HepG2 (cell line): ENCODE results near the gene TNFRSF6B. TPM values are rescaled to one million over a fixed set of nuclear protein-coding genes. Genes with fewer than 3 reads are reported as not detected.
A peak's percentile ranks its signal among the peaks of the same experiment; 100 is the strongest.

Experiments
- ARHGAP35 ChIP-seq: sonication (generic); formaldehyde crosslinking; IDR thresholded peaks from 2 replicates; pipeline ENCODE4 v1.9.0; 2022; ENCODE audit warnings: mild to moderate bottlenecking, inconsistent platforms, moderate library complexity, missing genetic modification reagents, borderline replicate concordance
- CBX2 ChIP-seq, 2 experiments: fragments of 200-600 bp in 1 of 2; sonication (generic); formaldehyde crosslinking in 1 of 2; IDR thresholded peaks; 2 replicates each; pipeline versions ENCODE4 v1.7.0 to v1.8.1; 2018 to 2022; ENCODE audit warnings: low read depth in 2 of 2, low read length in 1 of 2, mild to moderate bottlenecking in 1 of 2, missing genetic modification reagents in 1 of 2
- GATAD1 ChIP-seq: IDR thresholded peaks from 2 replicates; pipeline ENCODE4 v1.6.1; 2016; ENCODE audit warnings: missing genetic modification reagents, missing compliant biosample characterization
- HNRNPLL ChIP-seq: fragments of 200-400 bp; formaldehyde crosslinking; IDR thresholded peaks from 2 replicates; pipeline ENCODE4 v1.6.1; 2017; ENCODE audit warnings: mild to moderate bottlenecking, low read depth, low read length; ENCODE audit not compliant: poor library complexity, severe bottlenecking
- MED13 ChIP-seq: sonication (generic); formaldehyde crosslinking; IDR thresholded peaks from 2 replicates; pipeline ENCODE4 v1.5.0; 2020; ENCODE audit warnings: missing genetic modification reagents
- NFKB2 ChIP-seq: sonication (generic); formaldehyde crosslinking; IDR thresholded peaks from 2 replicates; pipeline ENCODE4 v1.4.0; 2020; ENCODE audit warnings: missing genetic modification reagents, borderline replicate concordance
- SMAD1 ChIP-seq: sonication (generic); formaldehyde crosslinking; IDR thresholded peaks from 2 replicates; pipeline ENCODE4 v1.4.0; 2020; ENCODE audit warnings: missing genetic modification reagents, low read depth, mild to moderate bottlenecking, borderline replicate concordance
- TBL1XR1 ChIP-seq: fragments of 150-350 bp; IDR thresholded peaks from 2 replicates; pipeline ENCODE4 v1.6.1; 2014; ENCODE audit warnings: borderline replicate concordance, low read length; ENCODE audit not compliant: partially characterized antibody
- THYN1 ChIP-seq: sonication (generic); formaldehyde crosslinking; IDR thresholded peaks from 2 replicates; pipeline ENCODE4 v1.8.1; 2023; ENCODE audit warnings: low read depth, mild to moderate bottlenecking, moderate library complexity, missing genetic modification reagents, borderline replicate concordance
- TP53 ChIP-seq: sonication (generic); formaldehyde crosslinking; conservative IDR thresholded peaks from 2 replicates; pipeline ENCODE4 v1.4.0; 2020; ENCODE audit warnings: missing genetic modification reagents
- ZBTB20 ChIP-seq: sonication (generic); formaldehyde crosslinking; IDR thresholded peaks from 2 replicates; pipeline ENCODE4 v1.8.1; 2023; ENCODE audit warnings: missing genetic modification reagents, low read depth, mild to moderate bottlenecking, borderline replicate concordance
- ZFYVE20 ChIP-seq: sonication (generic); formaldehyde crosslinking; IDR thresholded peaks from 2 replicates; pipeline ENCODE4 v1.8.0; 2023; ENCODE audit warnings: low read depth, mild to moderate bottlenecking, moderate library complexity, missing genetic modification reagents, borderline replicate concordance
- ZKSCAN5 ChIP-seq: sonication (generic); formaldehyde crosslinking; IDR thresholded peaks from 2 replicates; pipeline ENCODE4 v1.5.1; 2020; ENCODE audit warnings: mild to moderate bottlenecking, missing genetic modification reagents
- ZNF101 ChIP-seq: sonication (generic); formaldehyde crosslinking; IDR thresholded peaks from 2 replicates; pipeline ENCODE4 v1.4.0; 2020; ENCODE audit warnings: mild to moderate bottlenecking, low read depth, missing genetic modification reagents, borderline replicate concordance
- ZNF30 ChIP-seq: sonication (generic); formaldehyde crosslinking; IDR thresholded peaks from 2 replicates; pipeline ENCODE4 v1.5.0; 2020; ENCODE audit warnings: mild to moderate bottlenecking, missing genetic modification reagents
- ZNF343 ChIP-seq: sonication (generic); formaldehyde crosslinking; IDR thresholded peaks from 2 replicates; pipeline ENCODE4 v1.4.0; 2020; ENCODE audit warnings: mild to moderate bottlenecking, missing genetic modification reagents
- ZNF530 ChIP-seq: sonication (generic); formaldehyde crosslinking; IDR thresholded peaks from 2 replicates; pipeline ENCODE4 v1.5.0; 2020; ENCODE audit warnings: low read depth, mild to moderate bottlenecking, missing genetic modification reagents
- ZNF552 ChIP-seq: sonication (generic); formaldehyde crosslinking; IDR thresholded peaks from 2 replicates; pipeline ENCODE4 v1.9.0; 2022; ENCODE audit warnings: missing genetic modification reagents, mild to moderate bottlenecking, borderline replicate concordance
- ZNF615 ChIP-seq: sonication (generic); formaldehyde crosslinking; IDR thresholded peaks from 2 replicates; pipeline ENCODE4 v1.5.0; 2020; ENCODE audit warnings: mild to moderate bottlenecking, missing genetic modification reagents, borderline replicate concordance
- ZNF678 ChIP-seq: sonication (generic); formaldehyde crosslinking; IDR thresholded peaks from 2 replicates; pipeline ENCODE4 v1.4.0; 2020; ENCODE audit warnings: mild to moderate bottlenecking, missing genetic modification reagents
- ZSCAN20 ChIP-seq: sonication (generic); formaldehyde crosslinking; IDR thresholded peaks from 2 replicates; pipeline ENCODE4 v1.4.0; 2020; ENCODE audit warnings: missing genetic modification reagents, mild to moderate bottlenecking, borderline replicate concordance
- polyA plus RNA-seq, 8 experiments: library from polyadenylated mRNA; depleted of rRNA in 3 of 8; stranded (reverse) in 7 of 8; unstranded in 1 of 8; fragments of >200 nt; fragmentation: Illumina TruSeq in 4 of 8; extraction: Trizol in 4 of 8; gene quantifications; 2 replicates each; pipeline versions ENCODE4 v1.2.1 to v1.2.3, GENCODE V29; 2011 to 2016; ENCODE audit warnings: low read depth in 4 of 8, missing spikeins in 1 of 8, mixed read lengths in 1 of 8; ENCODE audit not compliant: insufficient read depth in 1 of 8
- total RNA-seq, 5 experiments: library from RNA; depleted of rRNA; stranded (reverse); fragments of >200 nt; fragmentation: Illumina TruSeq; extraction: Trizol; gene quantifications; 2 replicates each; pipeline ENCODE4 v1.2.3, GENCODE V29; 2016; ENCODE audit warnings: low read depth in 1 of 5
- TF ChIP-seq, protein P1 (sequence below): sonication (generic); formaldehyde crosslinking; conservative IDR thresholded peaks from 2 replicates; pipeline ENCODE4 v1.8.0; 2022; ENCODE audit warnings: low read depth, missing genetic modification reagents
- TF ChIP-seq, protein P2 (sequence below): sonication (generic); formaldehyde crosslinking; IDR thresholded peaks from 2 replicates; pipeline ENCODE4 v1.4.0; 2020; ENCODE audit warnings: missing genetic modification reagents

The TNFRSF6B gene
- total and polyA plus RNA-seq, 2 of the 13 experiments (the other 11 are each of a cell fraction or from before 2014, with no cell fraction given): 0.24 TPM; not detected in 1

DNA sequence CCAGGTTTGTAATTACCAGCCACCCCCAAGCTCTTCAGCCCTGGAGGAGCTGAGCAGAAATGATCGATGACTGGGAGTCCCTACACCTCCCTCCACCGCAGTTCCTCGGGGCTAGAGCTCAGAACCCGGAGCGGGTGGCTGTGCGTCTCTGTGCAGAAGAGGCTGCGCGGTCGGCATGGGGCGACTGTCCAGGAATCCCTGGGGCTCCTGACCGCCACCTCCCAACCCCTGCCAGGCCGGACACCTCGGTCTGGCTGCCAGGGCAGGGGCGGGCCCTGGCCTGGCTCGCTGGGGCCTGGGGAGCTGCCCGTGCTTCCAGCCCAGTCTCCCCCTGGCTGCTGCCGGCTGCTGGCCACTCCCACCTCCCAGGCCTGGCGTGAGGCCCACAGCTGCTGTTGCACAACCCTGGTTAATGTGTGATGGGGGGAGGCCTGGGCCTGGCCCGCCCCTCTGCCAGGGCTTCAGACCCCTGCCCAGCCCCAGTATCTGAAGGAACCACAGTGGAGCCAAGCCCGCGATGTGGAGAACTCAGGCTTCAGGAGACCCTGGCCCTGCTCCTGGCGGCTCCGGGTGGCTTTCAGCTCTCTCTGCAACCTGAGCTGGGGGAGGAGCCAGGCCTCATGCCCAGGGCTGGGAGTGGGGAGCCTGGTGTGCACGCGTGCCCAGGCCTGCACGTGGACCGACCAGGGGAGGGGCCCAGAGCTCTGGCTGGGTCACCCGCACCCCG, 44.3 kb downstream of the TNFRSF6B start (continued):
- TF ChIP-seq ZNF101 (CRISPR knock-in tag): 0 out of 2 replicates have a peak, but pooled peaks have one; percentile 60
- peak; percentile 96 for TF ChIP-seq ZNF343
- TF ChIP-seq ARHGAP35 (CRISPR knock-in tag): peak; percentile 94; the same call in 1 of the 2 replicates
- peak; percentile 63 for TF ChIP-seq HNRNPLL
- 0 out of 2 replicates have a peak, but pooled peaks have one; percentile 72 for TF ChIP-seq THYN1
- peak; percentile 50 for TF ChIP-seq TBL1XR1
- TF ChIP-seq, protein P1, sequence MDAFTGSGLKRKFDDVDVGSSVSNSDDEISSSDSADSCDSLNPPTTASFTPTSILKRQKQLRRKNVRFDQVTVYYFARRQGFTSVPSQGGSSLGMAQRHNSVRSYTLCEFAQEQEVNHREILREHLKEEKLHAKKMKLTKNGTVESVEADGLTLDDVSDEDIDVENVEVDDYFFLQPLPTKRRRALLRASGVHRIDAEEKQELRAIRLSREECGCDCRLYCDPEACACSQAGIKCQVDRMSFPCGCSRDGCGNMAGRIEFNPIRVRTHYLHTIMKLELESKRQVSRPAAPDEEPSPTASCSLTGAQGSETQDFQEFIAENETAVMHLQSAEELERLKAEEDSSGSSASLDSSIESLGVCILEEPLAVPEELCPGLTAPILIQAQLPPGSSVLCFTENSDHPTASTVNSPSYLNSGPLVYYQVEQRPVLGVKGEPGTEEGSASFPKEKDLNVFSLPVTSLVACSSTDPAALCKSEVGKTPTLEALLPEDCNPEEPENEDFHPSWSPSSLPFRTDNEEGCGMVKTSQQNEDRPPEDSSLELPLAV (CRISPR knock-in tag): no peak
- no peak; the same call in 1 of the 2 replicates for TF ChIP-seq ZNF615 (CRISPR knock-in tag)
- no peak for TF ChIP-seq ZNF30 (CRISPR knock-in tag)
- TF ChIP-seq, protein P2, sequence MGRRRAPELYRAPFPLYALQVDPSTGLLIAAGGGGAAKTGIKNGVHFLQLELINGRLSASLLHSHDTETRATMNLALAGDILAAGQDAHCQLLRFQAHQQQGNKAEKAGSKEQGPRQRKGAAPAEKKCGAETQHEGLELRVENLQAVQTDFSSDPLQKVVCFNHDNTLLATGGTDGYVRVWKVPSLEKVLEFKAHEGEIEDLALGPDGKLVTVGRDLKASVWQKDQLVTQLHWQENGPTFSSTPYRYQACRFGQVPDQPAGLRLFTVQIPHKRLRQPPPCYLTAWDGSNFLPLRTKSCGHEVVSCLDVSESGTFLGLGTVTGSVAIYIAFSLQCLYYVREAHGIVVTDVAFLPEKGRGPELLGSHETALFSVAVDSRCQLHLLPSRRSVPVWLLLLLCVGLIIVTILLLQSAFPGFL (CRISPR knock-in tag): peak; percentile 80; the same call in 1 of the 2 replicates
- TF ChIP-seq ZBTB20 (CRISPR knock-in tag): peak; percentile 78; the same call in 1 of the 2 replicates
- TF ChIP-seq ZNF530 (CRISPR knock-in tag): peak; percentile 82; the same call in 1 of the 2 replicates
- TF ChIP-seq ZNF552: no peak; the same call in 1 of the 2 replicates
- TF ChIP-seq ZKSCAN5: no peak
- TF ChIP-seq SMAD1 (CRISPR knock-in tag): peak; percentile 83
- TF ChIP-seq TP53 (CRISPR knock-in tag): peak; percentile 86; the same call in 1 of the 2 replicates
- TF ChIP-seq ZNF678: peak; percentile 84; the same call in 1 of the 2 replicates
- no peak for TF ChIP-seq CBX2 (IDR thresholded peaks at IDR 0.05; ENCODE audit: low read depth, low read length)
- TF ChIP-seq CBX2 (CRISPR knock-in tag; IDR thresholded peaks at IDR 0.05; ENCODE audit: low read depth): peak; percentile 91
- peak; percentile 94 for TF ChIP-seq NFKB2 (CRISPR knock-in tag)
- peak; percentile 70; the same call in 1 of the 2 replicates for TF ChIP-seq ZFYVE20 (CRISPR knock-in tag)
- peak; percentile 86; the same call in 1 of the 2 replicates for TF ChIP-seq ZSCAN20 (CRISPR knock-in tag)
- peak; percentile 87 for TF ChIP-seq GATAD1 (CRISPR knock-in tag)
- peak; percentile 98 for TF ChIP-seq MED13 (CRISPR knock-in tag)
